Right forelimb (tissue), 1 donor: ENCODE results near the gene CST6.
A peak's percentile ranks its signal among the peaks of the same experiment; 100 is the strongest.

Source experiments
- DNase-seq: peaks from one replicate; pipeline ENCODE4 v3.0.0-alpha.2; 2018

Gene CST6

DNA sequence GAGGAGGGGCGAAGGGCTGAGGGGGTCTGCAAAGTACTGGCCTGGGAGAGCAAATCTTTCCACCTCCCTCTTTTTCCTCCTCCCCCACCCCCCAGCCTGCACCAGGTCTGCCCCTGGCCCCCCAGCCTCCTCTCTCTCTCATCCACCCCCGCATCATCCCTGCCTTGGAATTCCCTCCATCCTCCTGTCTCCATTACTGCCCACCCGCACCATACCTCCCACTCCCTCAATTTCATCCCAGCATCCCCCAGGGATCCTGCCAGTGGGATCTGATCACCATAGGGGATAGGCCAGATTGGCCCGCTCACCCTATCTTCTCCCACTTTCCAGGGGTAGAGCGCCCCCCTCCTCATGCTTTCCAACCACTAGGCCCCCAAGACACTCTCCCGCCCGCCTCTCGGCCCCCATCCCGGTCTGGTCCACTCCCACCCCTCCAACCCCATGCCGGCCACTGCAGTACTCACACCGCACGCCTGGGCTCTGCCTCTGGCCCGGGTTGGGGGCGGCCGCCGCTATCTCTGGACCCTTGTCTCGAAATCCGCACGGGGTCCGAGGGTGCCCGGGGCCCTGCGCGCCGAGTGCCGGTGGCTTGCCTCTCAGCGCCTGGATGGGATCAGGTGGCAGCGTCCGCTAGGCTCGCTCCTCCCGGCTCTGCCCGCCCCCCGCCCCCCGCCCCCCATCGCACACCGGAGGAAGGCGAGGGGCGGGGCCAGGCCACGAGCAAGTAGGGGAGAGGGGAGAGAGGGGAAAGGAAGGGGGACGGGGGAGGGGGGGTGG, 36.9 kb downstream of the CST6 start, which contains the start of gene GAL3ST3:
Gene GAL3ST3, minus strand, starts transcription at position 615 of the 777 bp plus-strand sequence. CDS start 3,746 bp downstream, outside the sequence.
- no peak for DNase-seq

- DNase-seq = no peak
Observed at GRCh38 chr11:66050581-66051231, 38.9 kb downstream of the CST6 start.

DNA sequence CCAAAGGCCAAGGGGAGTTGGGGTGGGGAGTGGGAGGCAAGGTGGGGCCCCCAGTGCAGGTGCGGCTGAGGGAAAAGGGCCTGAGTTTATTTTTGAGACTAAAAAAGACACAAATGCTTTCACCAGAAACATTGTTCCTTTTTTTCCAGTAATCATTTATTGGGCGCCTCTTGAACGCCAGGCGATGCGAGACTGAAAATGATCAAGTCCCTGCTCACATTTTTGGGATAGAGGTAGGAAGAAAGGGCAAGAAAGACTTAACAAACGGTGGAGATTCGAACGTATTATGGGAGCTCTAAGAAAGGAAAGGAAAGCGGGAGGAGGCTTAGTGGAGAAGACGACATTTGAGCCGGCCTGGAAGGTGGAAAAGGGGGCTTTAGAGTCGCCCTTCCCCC, 39.6 kb downstream of the CST6 start:
- DNase-seq = no peak

DNA sequence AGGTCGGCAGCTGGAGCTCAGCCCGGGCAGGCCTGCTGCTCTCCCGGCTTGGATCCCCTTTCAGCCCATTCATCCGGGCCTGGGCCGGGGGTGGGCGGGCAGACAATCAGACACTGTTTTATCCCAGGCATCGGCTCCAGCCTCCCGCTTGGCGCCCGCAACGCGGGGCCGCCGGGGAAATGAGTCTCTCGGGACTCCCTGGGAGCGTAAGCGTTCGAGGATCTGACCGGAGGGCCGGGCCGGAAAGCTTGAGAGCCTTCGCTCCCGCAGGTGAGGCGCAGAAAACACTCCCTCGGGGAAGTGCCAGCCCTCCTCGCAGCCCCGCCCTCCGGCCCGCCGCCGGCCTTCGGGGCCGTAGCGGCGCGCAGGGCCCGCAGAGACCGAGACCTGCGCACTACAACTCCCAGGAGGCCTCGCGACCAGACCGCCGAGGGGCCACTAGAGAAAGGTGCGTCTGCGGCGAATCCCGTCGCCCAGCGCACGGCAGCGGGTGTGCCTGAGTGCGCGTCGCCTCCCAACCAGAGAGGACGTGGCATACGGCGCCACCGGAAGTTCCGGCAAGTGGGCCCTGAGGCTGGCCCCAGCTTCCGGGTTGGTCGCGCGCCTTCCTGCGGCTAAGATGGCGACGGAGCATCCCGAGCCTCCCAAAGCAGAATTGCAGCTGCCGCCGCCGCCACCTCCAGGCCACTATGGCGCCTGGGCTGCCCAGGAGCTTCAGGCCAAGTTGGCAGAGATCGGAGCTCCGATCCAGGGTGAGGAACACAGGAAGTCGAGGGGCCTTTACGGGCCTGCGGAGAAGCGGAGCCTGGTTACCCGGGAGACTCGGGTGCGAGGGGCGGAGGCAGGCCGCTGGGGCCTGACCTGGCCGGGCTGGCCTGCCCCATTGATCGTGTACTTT, 40.2 kb downstream of the CST6 start, which contains the start of gene SF3B2:
Gene SF3B2, plus strand, starts transcription at position 599 of the 898 bp plus-strand sequence. Its CDS starts 21 bp downstream, at position 620.
- DNase-seq = peak; percentile 97

- DNase-seq = no peak
Observed at GRCh38 chr11:66052664-66052982, 40.8 kb downstream of the CST6 start.

DNA sequence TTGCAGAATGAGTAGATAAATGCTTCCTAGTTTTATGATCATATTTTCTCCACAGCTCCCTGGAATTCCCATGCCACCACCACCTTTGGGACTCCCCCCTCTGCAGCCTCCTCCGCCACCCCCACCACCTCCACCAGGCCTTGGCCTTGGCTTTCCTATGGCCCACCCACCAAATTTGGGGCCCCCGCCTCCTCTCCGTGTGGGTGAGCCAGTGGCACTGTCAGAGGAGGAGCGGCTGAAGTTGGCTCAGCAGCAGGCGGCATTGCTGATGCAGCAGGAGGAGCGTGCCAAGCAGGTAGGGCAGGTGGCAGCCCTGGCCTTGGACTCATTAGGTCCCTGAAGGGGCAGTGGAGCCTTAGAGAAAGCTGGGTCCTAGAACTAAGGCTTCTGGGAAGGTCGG, 43.2 kb downstream of the CST6 start:
- DNase-seq = no peak

DNA sequence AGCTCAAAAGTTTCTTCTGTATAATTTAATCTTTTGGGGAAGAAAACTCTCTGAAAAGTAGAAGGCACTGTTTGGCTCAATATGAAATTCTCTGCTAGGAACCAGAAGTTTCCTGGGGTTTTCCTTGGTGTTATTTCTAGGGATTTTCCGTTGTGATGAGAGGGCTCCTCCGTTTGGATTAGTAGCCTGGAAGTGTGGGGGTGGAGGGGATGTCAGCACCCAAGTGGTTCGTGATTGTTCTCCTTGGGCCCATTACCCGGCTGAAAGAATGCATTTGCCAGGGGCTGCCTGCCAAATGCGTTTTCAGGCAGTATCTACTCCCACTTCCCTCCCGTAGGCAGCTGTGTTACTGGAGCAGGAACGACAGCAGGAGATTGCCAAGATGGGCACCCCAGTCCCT, 44.7 kb downstream of the CST6 start:
- DNase-seq = no peak

GRCh38 chr11:66059966-66060680, 48.3 kb downstream of the CST6 start:
- no peak for DNase-seq

- DNase-seq = no peak
Observed at GRCh38 chr11:66061268-66061667, 49.5 kb downstream of the CST6 start.

DNA sequence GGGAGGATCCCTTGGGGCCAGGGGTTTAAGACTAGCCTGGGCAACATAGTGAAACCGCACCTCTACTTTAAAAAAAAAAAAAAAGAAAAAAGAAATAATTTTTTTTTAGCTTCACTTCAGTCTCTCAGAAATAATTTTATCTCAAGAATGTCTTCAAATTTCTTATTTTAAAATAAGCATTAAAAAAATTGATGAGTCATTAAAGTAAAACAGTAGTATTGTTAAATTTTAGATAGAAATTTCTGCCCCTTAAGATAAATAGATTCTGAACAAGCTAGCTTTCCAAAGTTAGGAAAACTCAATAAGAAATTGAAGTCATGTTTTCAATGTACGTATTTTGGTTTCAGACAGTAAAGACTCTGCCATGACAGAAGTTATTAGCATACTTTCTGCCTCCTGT, 50.6 kb downstream of the CST6 start:
- no peak for DNase-seq
